SK-N-SH (cell line): ENCODE measurements around the gene BTBD7. TPM values are rescaled to one million over a fixed set of nuclear protein-coding genes. Genes with fewer than 3 reads are reported as not detected.

ENCODE experiments used
- CTCF ChIA-PET: fragments of 300-600, 350-600 bp; formaldehyde crosslinking; extraction: SDS; loops from one replicate; lab custom pipeline; 2021; lab: Yijun Ruan, JAX
- POLR2A ChIA-PET: fragments of 350-600 bp; sonication (Branson Sonifier 250); formaldehyde crosslinking; extraction: SDS; loops from one replicate; lab custom pipeline; 2020; ENCODE audit warnings: antibody characterized with exemption, inconsistent platforms; lab: Yijun Ruan, JAX
- DNase-seq: peaks from one replicate; pipeline ENCODE4 v3.0.0; 2012
- H2AFZ ChIP-seq: fragments of 200-600 bp; sonication (generic); 2 replicates; pipeline ENCODE4 v1.8.1; 2016; ENCODE audit warnings: antibody characterized with exemption, mild to moderate bottlenecking, low read depth
- H3F3A ChIP-seq: fragments of 200-600 bp; sonication (generic); replicated peaks from 2 replicates; pipeline ENCODE3; 2016; ENCODE audit warnings: antibody characterized with exemption, mild to moderate bottlenecking; ENCODE audit not compliant: insufficient read depth
- H3K27ac ChIP-seq, 2 experiments: fragments of 200-500 bp in 1 of 2; fragments of 200-600 bp in 1 of 2; sonication (Bioruptor generic) in 1 of 2; sonication (generic), shearing (Covaris generic) in 1 of 2; 2 replicates each; pipeline versions ENCODE4 v1.5.1 to v1.6.1; 2014 to 2016; ENCODE audit warnings: low read depth in 2 of 2, inconsistent platforms in 1 of 2, low read length in 1 of 2, mild to moderate bottlenecking in 1 of 2, mixed read lengths in 1 of 2
- H3K27me3 ChIP-seq: fragments of 200-600 bp; sonication (generic), shearing (Covaris generic); 2 replicates; pipeline ENCODE4 v1.6.1; 2016; ENCODE audit warnings: mixed run types; ENCODE audit not compliant: insufficient read depth
- H3K36me3 ChIP-seq, 2 experiments: fragments of 200-500 bp in 1 of 2; fragments of 200-600 bp in 1 of 2; sonication (Bioruptor generic) in 1 of 2; sonication (generic) in 1 of 2; replicated peaks in 1 of 2; 2 replicates each; pipeline versions ENCODE3 to v1.5.1; 2014 to 2016; ENCODE audit warnings: low read length in 1 of 2, mild to moderate bottlenecking in 1 of 2; ENCODE audit not compliant: insufficient read depth in 2 of 2, control insufficient read depth in 1 of 2
- H3K4me1 ChIP-seq, 2 experiments: fragments of 200-500 bp in 1 of 2; fragments of 200-600 bp in 1 of 2; sonication (Bioruptor generic) in 1 of 2; sonication (generic), shearing (Covaris generic) in 1 of 2; 2 replicates each; pipeline versions ENCODE4 v1.5.1 to v1.6.1; 2014 to 2016; ENCODE audit warnings: low read depth in 1 of 2, low read length in 1 of 2, mixed run types in 1 of 2; ENCODE audit not compliant: insufficient read depth in 2 of 2, control insufficient read depth in 1 of 2
- H3K4me2 ChIP-seq: fragments of 200-600 bp; sonication (generic), shearing (Covaris generic); 2 replicates; pipeline ENCODE4 v1.6.1; 2017; ENCODE audit warnings: mixed run types
- H3K4me3 ChIP-seq, 2 experiments: fragments of 200-500 bp in 1 of 2; fragments of 200-600 bp in 1 of 2; sonication (Bioruptor generic) in 1 of 2; sonication (generic), shearing (Covaris generic) in 1 of 2; 2 replicates each; pipeline versions ENCODE4 v1.5.1 to v1.8.1; 2014 to 2016; ENCODE audit warnings: low read depth in 2 of 2, inconsistent platforms in 1 of 2, low read length in 1 of 2, mild to moderate bottlenecking in 1 of 2, mixed read lengths in 1 of 2, moderate library complexity in 1 of 2
- H3K79me2 ChIP-seq: fragments of 200-600 bp; sonication (generic); 2 replicates; pipeline ENCODE4 v1.8.1; 2017; ENCODE audit warnings: mild to moderate bottlenecking; ENCODE audit not compliant: insufficient read depth
- H3K9ac ChIP-seq: fragments of 200-600 bp; sonication (generic); 2 replicates; pipeline ENCODE4 v1.6.1; 2017; ENCODE audit warnings: mixed run types
- H3K9me2 ChIP-seq: fragments of 200-600 bp; sonication (generic); 2 replicates; pipeline ENCODE4 v1.6.1; 2017; ENCODE audit warnings: mixed run types
- H3K9me3 ChIP-seq: fragments of 200-600 bp; sonication (generic); 2 replicates; pipeline ENCODE4 v1.6.1; 2017; ENCODE audit warnings: mixed run types, mild to moderate bottlenecking, moderate library complexity
- H4K20me1 ChIP-seq: fragments of 200-600 bp; sonication (generic); 2 replicates; pipeline ENCODE4 v1.6.1; 2017; ENCODE audit warnings: mild to moderate bottlenecking, mixed run types; ENCODE audit not compliant: insufficient read depth
- ELF1 ChIP-seq: IDR thresholded peaks from 2 replicates; pipeline ENCODE4 v1.4.0; 2012
- FOSL2 ChIP-seq: IDR thresholded peaks from 2 replicates; pipeline ENCODE4 v1.4.0; 2012; ENCODE audit warnings: low read depth, mild to moderate bottlenecking, moderate library complexity, borderline replicate concordance
- FOXM1 ChIP-seq: IDR thresholded peaks from 2 replicates; pipeline ENCODE4 v1.4.0; 2012; ENCODE audit warnings: low read depth, mild to moderate bottlenecking
- GABPA ChIP-seq: IDR thresholded peaks from 2 replicates; pipeline ENCODE4 v1.4.0; 2012; ENCODE audit warnings: low read depth, mild to moderate bottlenecking
- JUND ChIP-seq: IDR thresholded peaks from 2 replicates; pipeline ENCODE4 v1.4.0; 2012
- MEF2A ChIP-seq: IDR thresholded peaks from 2 replicates; pipeline ENCODE4 v1.4.0; 2012; ENCODE audit warnings: low read depth, borderline replicate concordance
- MXI1 ChIP-seq: IDR thresholded peaks from 2 replicates; pipeline ENCODE4 v1.6.1; 2012; ENCODE audit warnings: mild to moderate bottlenecking, low read depth, low read length, improper control_type of control experiment
- NFIC ChIP-seq: IDR thresholded peaks from 2 replicates; pipeline ENCODE4 v1.4.0; 2012; ENCODE audit warnings: borderline replicate concordance
- POLR2AphosphoS5 ChIP-seq: IDR thresholded peaks from 2 replicates; pipeline ENCODE4 v1.6.1; 2012; ENCODE audit warnings: low read depth, low read length
- RAD21 ChIP-seq: IDR thresholded peaks from 2 replicates; pipeline ENCODE4 v1.6.1; 2012; ENCODE audit warnings: mild to moderate bottlenecking, low read length
- RFX5 ChIP-seq: IDR thresholded peaks from 2 replicates; pipeline ENCODE4 v1.6.1; 2012; ENCODE audit warnings: mild to moderate bottlenecking, improper control_type of control experiment, low read length
- RXRA ChIP-seq: IDR thresholded peaks from 2 replicates; pipeline ENCODE4 v1.4.0; 2012; ENCODE audit warnings: low read depth, mild to moderate bottlenecking, borderline replicate concordance
- SIN3A ChIP-seq: IDR thresholded peaks from 2 replicates; pipeline ENCODE4 v1.6.1; 2012; ENCODE audit warnings: low read depth, mild to moderate bottlenecking, low read length, moderate library complexity, borderline replicate concordance
- YY1 ChIP-seq: IDR thresholded peaks from 2 replicates; pipeline ENCODE4 v1.4.0; 2012; ENCODE audit warnings: low read depth, mild to moderate bottlenecking
- whole genome bisulfite sequencing: methylation state at CpG from one replicate; pipeline ENCODE4 v1.1.6; 2017; ENCODE audit warnings: low lambda C conversion rate; 5-methylcytosine and 5-hydroxymethylcytosine counted together
- polyA plus RNA-seq, 3 experiments: library from polyadenylated mRNA; depleted of rRNA; stranded (reverse); fragments of >200 nt; gene quantifications; 2 replicates each; pipeline ENCODE4 v1.2.3, GENCODE V29; 2012
- TF ChIP-seq, protein P1 (sequence below): IDR thresholded peaks from 2 replicates; pipeline ENCODE4 v1.4.0; 2012; ENCODE audit warnings: low read depth
- TF ChIP-seq, protein P2 (sequence below): IDR thresholded peaks from 2 replicates; pipeline ENCODE4 v1.4.0; 2012; ENCODE audit warnings: low read depth, borderline replicate concordance
- TF ChIP-seq, protein P3 (sequence below): fragments of 150-350 bp; IDR thresholded peaks from 2 replicates; pipeline ENCODE4 v1.6.1; 2017; ENCODE audit warnings: antibody characterized with exemption, low read length, low read depth, borderline replicate concordance

Gene BTBD7
- polyA plus RNA-seq, 1 of the 3 experiments (the other 2 are of a cell fraction) = 8.6 TPM

DNA sequence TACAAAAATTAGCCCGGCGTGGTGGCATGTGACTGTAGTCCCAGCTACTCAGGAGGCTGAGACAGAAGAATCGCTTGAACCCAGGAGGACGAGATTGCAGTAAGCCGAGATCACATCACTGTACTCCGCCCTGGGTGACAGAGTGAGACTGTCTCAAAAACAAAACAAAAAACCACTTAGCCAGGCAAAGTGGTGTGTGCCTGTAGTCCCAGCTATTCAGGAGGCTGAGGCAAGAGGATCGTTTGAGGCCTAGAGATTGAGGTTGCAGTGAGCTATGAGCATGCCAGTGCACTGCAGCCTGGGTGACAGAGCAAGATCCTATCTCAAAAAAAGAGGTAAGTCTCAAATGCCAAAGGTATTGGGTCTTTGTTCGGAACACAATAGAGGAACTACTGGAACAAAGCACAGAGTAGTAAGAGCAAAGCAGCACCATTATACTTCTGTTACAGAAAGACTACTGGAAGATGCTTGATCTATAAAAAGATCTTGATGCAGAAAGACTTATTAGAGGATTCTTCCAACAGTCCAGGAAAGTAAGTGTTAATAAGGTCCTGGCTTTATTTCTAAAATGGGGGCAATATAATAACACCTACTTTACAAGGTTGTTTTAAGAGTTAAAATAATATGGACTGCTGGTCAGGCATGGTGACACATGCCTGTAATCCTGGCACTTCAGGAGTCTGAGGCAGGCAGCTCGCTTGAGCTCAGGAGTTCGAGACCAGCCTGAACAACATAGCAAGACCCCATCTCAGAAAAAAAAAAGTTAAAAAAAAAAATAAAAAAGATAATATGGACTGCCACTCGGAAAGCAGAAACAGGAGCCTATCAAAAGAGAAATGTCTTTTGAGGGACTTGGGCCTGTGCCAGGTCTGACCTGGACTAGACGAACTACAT lies 29.9 kb downstream of the BTBD7 start:
- Histone ChIP-seq H3K4me2 (no peak overlapping the region), H4K20me1 (peaks cover 31% of the 10 kb centered on the region), H3F3A (peaks cover 4% of the 10 kb centered on the region), H3K4me3 (no peak overlapping the region), H3K9me2 (no peaks in the 10 kb centered on the region), H3K36me3 (no peaks in the 10 kb centered on the region), H3K4me1 (peaks cover 7 to 24% of the 10 kb centered on the region in 2 experiments; a peak in 2 of 4 replicates), H2AFZ (no peak overlapping the region), H3K9ac (no peak overlapping the region), H3K27ac (peak overlapping the region in 1 of 2 experiments; percentile 34; a peak in 1 of 4 replicates), H3K9me3 (no peaks in the 10 kb centered on the region), H3K79me2 (peaks cover 94% of the 10 kb centered on the region), H3K27me3 (no peaks in the 10 kb centered on the region)
- POLR2A ChIA-PET = no interaction called here
- no peak for DNase-seq
- CTCF ChIA-PET = no interaction called here
- TF ChIP-seq NFIC = no peak
- TF ChIP-seq POLR2AphosphoS5 = no peak
- TF ChIP-seq RXRA = no peak
- TF ChIP-seq YY1 = no peak
- no peak for TF ChIP-seq MEF2A
- TF ChIP-seq, protein P1, sequence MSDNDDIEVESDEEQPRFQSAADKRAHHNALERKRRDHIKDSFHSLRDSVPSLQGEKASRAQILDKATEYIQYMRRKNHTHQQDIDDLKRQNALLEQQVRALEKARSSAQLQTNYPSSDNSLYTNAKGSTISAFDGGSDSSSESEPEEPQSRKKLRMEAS = no peak
- no peak for TF ChIP-seq SIN3A
- TF ChIP-seq, protein P2, sequence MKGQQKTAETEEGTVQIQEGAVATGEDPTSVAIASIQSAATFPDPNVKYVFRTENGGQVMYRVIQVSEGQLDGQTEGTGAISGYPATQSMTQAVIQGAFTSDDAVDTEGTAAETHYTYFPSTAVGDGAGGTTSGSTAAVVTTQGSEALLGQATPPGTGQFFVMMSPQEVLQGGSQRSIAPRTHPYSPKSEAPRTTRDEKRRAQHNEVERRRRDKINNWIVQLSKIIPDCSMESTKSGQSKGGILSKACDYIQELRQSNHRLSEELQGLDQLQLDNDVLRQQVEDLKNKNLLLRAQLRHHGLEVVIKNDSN = no peak
- no peak for TF ChIP-seq FOXM1
- TF ChIP-seq RAD21 = no peak
- no peak for TF ChIP-seq ELF1
- TF ChIP-seq GABPA = no peak
- TF ChIP-seq JUND = no peak
- TF ChIP-seq, protein P3, sequence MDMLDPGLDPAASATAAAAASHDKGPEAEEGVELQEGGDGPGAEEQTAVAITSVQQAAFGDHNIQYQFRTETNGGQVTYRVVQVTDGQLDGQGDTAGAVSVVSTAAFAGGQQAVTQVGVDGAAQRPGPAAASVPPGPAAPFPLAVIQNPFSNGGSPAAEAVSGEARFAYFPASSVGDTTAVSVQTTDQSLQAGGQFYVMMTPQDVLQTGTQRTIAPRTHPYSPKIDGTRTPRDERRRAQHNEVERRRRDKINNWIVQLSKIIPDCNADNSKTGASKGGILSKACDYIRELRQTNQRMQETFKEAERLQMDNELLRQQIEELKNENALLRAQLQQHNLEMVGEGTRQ = no peak
- no peak for TF ChIP-seq FOSL2
- no peak for TF ChIP-seq RFX5
- no peak for TF ChIP-seq MXI1
- WGBS = 91% methylated on average over 12 of the region's 12 CpGs
